IMR-90 (cell line): ENCODE measurements around the gene PRR5. TPM values are rescaled to one million over a fixed set of nuclear protein-coding genes. Genes with fewer than 3 reads are reported as not detected.

Experiments used
- ATAC-seq: fragments of 200-7000 bp; cut with Tn5 transposase; 2 replicates; pipeline ENCODE4 v1.9.1; 2020; ENCODE audit warnings: low read depth, mild to moderate bottlenecking, moderate library complexity
- BruUV-seq: library from RNA; stranded (reverse); fragments of 400-500 nt; replicated peaks from 2 replicates; lab custom pipeline; 2021; lab: Mats Ljungman, UMichigan
- CTCF ChIA-PET: fragments of 300-600 bp; formaldehyde crosslinking; extraction: SDS; loops from one replicate; lab custom pipeline; 2021; ENCODE audit warnings: antibody characterized with exemption; lab: Yijun Ruan, JAX
- POLR2A ChIA-PET: fragments of 300-600 bp; sonication (Branson Sonifier 250); formaldehyde crosslinking; loops from one replicate; lab custom pipeline; 2022; ENCODE audit warnings: antibody characterized with exemption; ENCODE audit not compliant: unreplicated experiment; lab: Charles Lee
- DNase-seq: peaks from one replicate; pipeline ENCODE4 v3.0.0; 2013
- H2AFZ ChIP-seq: replicated peaks from 2 replicates; pipeline ENCODE3; 2013; ENCODE audit warnings: low read length, mild to moderate bottlenecking; ENCODE audit not compliant: poor library complexity
- H2AK5ac ChIP-seq: 2 replicates; pipeline ENCODE4 v1.6.1; 2013; ENCODE audit warnings: low read depth, low read length, inconsistent platforms
- H2AK9ac ChIP-seq: replicated peaks from 2 replicates; pipeline ENCODE3; 2013; ENCODE audit warnings: mild to moderate bottlenecking, low read depth, low read length, moderate library complexity; ENCODE audit not compliant: poor library complexity
- H2BK120ac ChIP-seq: 2 replicates; pipeline ENCODE4 v1.6.1; 2013; ENCODE audit warnings: low read depth, low read length, inconsistent platforms
- H2BK15ac ChIP-seq: 3 replicates; pipeline ENCODE4 v1.6.1; 2013; ENCODE audit warnings: low read depth, low read length, inconsistent platforms
- H2BK20ac ChIP-seq: 2 replicates; pipeline ENCODE4 v1.6.1; 2013; ENCODE audit warnings: low read depth, mild to moderate bottlenecking, inconsistent platforms, low read length, moderate library complexity
- H2BK5ac ChIP-seq: 2 replicates; pipeline ENCODE4 v1.6.1; 2013; ENCODE audit warnings: mild to moderate bottlenecking, low read depth, low read length, inconsistent platforms; ENCODE audit not compliant: poor library complexity, severe bottlenecking
- H3K14ac ChIP-seq: replicated peaks from 2 replicates; pipeline ENCODE4 v1.6.1; 2013; ENCODE audit warnings: low read depth, low read length, inconsistent platforms
- H3K18ac ChIP-seq: 2 replicates; pipeline ENCODE4 v1.6.1; 2013; ENCODE audit warnings: low read depth, low read length, control low read depth
- H3K23ac ChIP-seq: 2 replicates; pipeline ENCODE4 v1.6.1; 2013; ENCODE audit warnings: low read depth, low read length, inconsistent platforms
- H3K27ac ChIP-seq: 2 replicates; pipeline ENCODE4 v1.5.1; 2013; ENCODE audit warnings: mild to moderate bottlenecking, control low read depth, low read length; ENCODE audit not compliant: insufficient read depth
- H3K27me3 ChIP-seq: 2 replicates; pipeline ENCODE4 v1.6.1; 2013; ENCODE audit warnings: low read length; ENCODE audit not compliant: control insufficient read depth, insufficient read depth
- H3K36me3 ChIP-seq: 2 replicates; pipeline ENCODE4 v1.6.1; 2013; ENCODE audit warnings: low read length, mixed read lengths; ENCODE audit not compliant: control insufficient read depth, insufficient read depth
- H3K4ac ChIP-seq: 2 replicates; pipeline ENCODE4 v1.6.1; 2013; ENCODE audit warnings: low read depth, low read length, inconsistent platforms
- H3K4me1 ChIP-seq: 2 replicates; pipeline ENCODE4 v1.6.1; 2013; ENCODE audit warnings: low read length, mixed read lengths; ENCODE audit not compliant: control insufficient read depth, insufficient read depth
- H3K4me2 ChIP-seq: 2 replicates; pipeline ENCODE4 v1.6.1; 2013; ENCODE audit warnings: low read depth, mild to moderate bottlenecking, control low read depth, low read length, moderate library complexity
- H3K4me3 ChIP-seq: 2 replicates; pipeline ENCODE4 v1.5.1; 2013; ENCODE audit warnings: low read depth, mild to moderate bottlenecking, control low read depth, low read length, moderate library complexity; ENCODE audit not compliant: insufficient read depth
- H3K56ac ChIP-seq: 2 replicates; pipeline ENCODE4 v1.6.1; 2013; ENCODE audit warnings: low read length, inconsistent platforms; ENCODE audit not compliant: insufficient read depth; ENCODE audit errors: extremely low read depth
- H3K79me1 ChIP-seq, 2 experiments: 2 replicates each; pipeline ENCODE4 v1.6.1; 2013; ENCODE audit warnings: low read length in 2 of 2, inconsistent platforms in 1 of 2, low read depth in 1 of 2
- H3K9ac ChIP-seq: 2 replicates; pipeline ENCODE4 v1.6.1; 2013; ENCODE audit warnings: low read depth, low read length, control low read depth
- H3K9me1 ChIP-seq: 2 replicates; pipeline ENCODE4 v1.6.1; 2013; ENCODE audit warnings: low read length, inconsistent platforms; ENCODE audit not compliant: insufficient read depth
- H3K9me3 ChIP-seq: 2 replicates; pipeline ENCODE4 v1.6.1; 2013; ENCODE audit warnings: low read length; ENCODE audit not compliant: control insufficient read depth, insufficient read depth
- H4K20me1 ChIP-seq: 2 replicates; pipeline ENCODE4 v1.6.1; 2013; ENCODE audit warnings: low read length, inconsistent platforms; ENCODE audit not compliant: insufficient read depth
- H4K5ac ChIP-seq: 2 replicates; pipeline ENCODE4 v1.6.1; 2013; ENCODE audit warnings: mild to moderate bottlenecking, low read depth, low read length, control low read depth
- H4K8ac ChIP-seq, 2 experiments: 2 replicates each; pipeline ENCODE4 v1.6.1; 2013; ENCODE audit warnings: low read depth in 2 of 2, low read length in 2 of 2, control low read depth in 1 of 2, inconsistent platforms in 1 of 2
- H4K91ac ChIP-seq: 2 replicates; pipeline ENCODE4 v1.6.1; 2013; ENCODE audit warnings: low read depth, low read length, inconsistent platforms; ENCODE audit not compliant: insufficient read depth
- CEBPB ChIP-seq: IDR thresholded peaks from 2 replicates; pipeline ENCODE4 v1.6.1; 2012; ENCODE audit warnings: low read depth, low read length, improper control_type of control experiment
- WGBS, 2 experiments: methylation state at CpG; one replicate each; pipeline versions ENCODE4 v1.1.5 to v1.1.7; 2013; ENCODE audit warnings: missing lambda C conversion rate in 2 of 2; ENCODE audit not compliant: insufficient read length in 1 of 2; ENCODE audit errors: extremely low coverage in 2 of 2; 5-methylcytosine and 5-hydroxymethylcytosine counted together
- dilution Hi-C: fragments of 300-500 bp; cut with HindIII; formaldehyde crosslinking; loops from one replicate; pipeline ENCODE4 v1.14.3; 2018; ENCODE audit warnings: low sequenced_read_pairs; ENCODE audit not compliant: unreplicated experiment
- in situ Hi-C: fragments of 300-500 bp; cut with MboI; formaldehyde crosslinking; loops from 3 replicates; pipeline ENCODE4 v1.14.3; 2019; ENCODE audit warnings: low sequenced_read_pairs, inconsistent platforms, mixed read lengths
- intact Hi-C: fragments of 100-400 bp; cut with micrococcal nuclease; formaldehyde crosslinking; loops from 2 replicates; pipeline ENCODE4 v1.10.0; 2022
- polyA plus RNA-seq, 3 experiments: library from polyadenylated mRNA; depleted of rRNA; stranded (reverse); fragments of >200 nt; gene quantifications; 2 replicates each; pipeline ENCODE4 v1.2.3, GENCODE V29; 2012; ENCODE audit warnings: low replicate concordance in 1 of 3
- total RNA-seq: library from RNA; depleted of rRNA; stranded (reverse); fragments of >200 nt; gene quantifications from 2 replicates; pipeline ENCODE4 v1.2.3, GENCODE V29; 2012

Gene PRR5
- total and polyA plus RNA-seq, 2 of the 4 experiments (the other 2 are of a cell fraction): 8.1 to 24.3 TPM

GRCh38 chr22:44663256-44663999 is 38.6 kb upstream of the PRR5 start:
- in situ Hi-C loops (no loop called here), dilution Hi-C loops (no loop called here), intact Hi-C loops (no loop called here)
- H3K27me3 ChIP-seq: no peaks in the 10 kb centered on the region
- H3K36me3 ChIP-seq: no peaks in the 10 kb centered on the region
- no TSS peak for BruUV-seq
- ATAC-seq: no peak
- CTCF ChIA-PET: no interaction called here
- no peak overlapping the region for H3K14ac ChIP-seq
- POLR2A ChIA-PET: no interaction called here
- no peak overlapping the region for H3K18ac ChIP-seq
- no peaks in the 10 kb centered on the region; the same call in 1 of the 2 replicates for H4K20me1 ChIP-seq
- H2AFZ ChIP-seq: no peak overlapping the region
- H3K9me3 ChIP-seq: no peaks in the 10 kb centered on the region
- H3K9me1 ChIP-seq: no peaks in the 10 kb centered on the region; the same call in 1 of the 2 replicates
- H2BK5ac ChIP-seq: no peak overlapping the region
- no peak overlapping the region for H3K56ac ChIP-seq
- H4K91ac ChIP-seq: no peak overlapping the region
- no peak overlapping the region for H2BK20ac ChIP-seq
- no peak overlapping the region for H3K9ac ChIP-seq
- TF ChIP-seq CEBPB: no peak
- no peak overlapping the region for H3K23ac ChIP-seq
- no peak overlapping the region for H2BK15ac ChIP-seq
- peaks cover 25% of the 10 kb centered on the region for H3K4me1 ChIP-seq
- H4K5ac ChIP-seq: no peak overlapping the region
- H3K4me3 ChIP-seq: no peak overlapping the region
- peak overlapping the region; percentile 24; the same call in 1 of the 2 replicates for H2AK5ac ChIP-seq
- no peak overlapping the region for H3K27ac ChIP-seq
- WGBS, 2 experiments: no CpG with 5 or more reads among the region's 5 CpGs
- no peak overlapping the region for H3K4me2 ChIP-seq
- H2AK9ac ChIP-seq: no peak overlapping the region
- H3K4ac ChIP-seq: no peak overlapping the region
- DNase-seq: no peak
- H4K8ac ChIP-seq: no peak overlapping the region
- no peaks in the 10 kb centered on the region for H3K79me1 ChIP-seq
- H2BK120ac ChIP-seq: no peak overlapping the region
